ENCODE data around the gene RPL12.

RPL12 gene

GRCh38 chr9:127457191-127457878 is 6.1 kb upstream of the RPL12 start:
- POLR2A ChIA-PET, result interaction anchor here (0.9 kb wide), 1 partner anchor 9 kb away, joined by 10 read pairs; no protein-coding TSS in a partner anchor

GRCh38 chr9:127455324-127455992 is 4.3 kb upstream of the RPL12 start:
- no peaks in the 10 kb centered on the region for H3K27me3 ChIP-seq (replicated peaks in 2 of 5; ENCODE audit: control insufficient read depth in 4 of 5, insufficient read depth in 5 of 5, low read length in 4 of 5)
- ChIA-PET CTCF (interaction anchor here (0.6 to 1.6 kb wide), 14 partner anchors 9 to 256 kb away, joined by 3 to 5 read pairs (median 3); no protein-coding TSS in a partner anchor), POLR2A (interaction anchor here (0.6 kb wide), 1 partner anchor 12 kb away, joined by 3 read pairs; no protein-coding TSS in a partner anchor)
- 25% methylated on average over 4 of the region's 6 CpGs for whole genome bisulfite sequencing (ENCODE audit: insufficient coverage)
- peaks cover 0 to 35% (median 16%) of the 10 kb centered on the region in 4 experiments for H3K36me3 ChIP-seq (ENCODE audit: control insufficient read depth in 4 of 4, insufficient read depth in 4 of 4, low read length in 3 of 4)
- peak; percentile 72 to 92 (median 87) for DNase-seq
- no peaks in the 10 kb centered on the region for H3K9me3 ChIP-seq (ENCODE audit: control extremely low read depth in 1 of 5, control insufficient read depth in 4 of 5, insufficient read depth in 2 of 5, low read depth in 1 of 5, low read length in 4 of 5)
- H3K4me1 ChIP-seq (ENCODE audit: control extremely low read depth in 1 of 4, control insufficient read depth in 4 of 4, insufficient read depth in 4 of 4, low read length in 3 of 4), result peaks cover 0 to 34% (median 24%) of the 10 kb centered on the region in 4 experiments
- H3K27ac ChIP-seq (ENCODE audit: insufficient read depth in 1 of 2, low read depth in 1 of 2, low read length in 2 of 2, poor library complexity in 1 of 2, severe bottlenecking in 2 of 2), result peak overlapping the region in 1 of 2 experiments; percentile 41
- H3K4me3 ChIP-seq (ENCODE audit: control insufficient read depth in 1 of 7, extremely low read depth in 1 of 7, insufficient read depth in 4 of 7, low read depth in 2 of 7, low read length in 6 of 7), result peak overlapping the region in 3 of 7 experiments; percentile 2 to 37 (median 34)

More at GRCh38 chr9:127457191-127457878, 6.1 kb upstream of the RPL12 start:
- CTCF ChIA-PET, result no interaction called here
- Histone ChIP-seq H3K9me3 (ENCODE audit: control extremely low read depth in 1 of 5, control insufficient read depth in 4 of 5, insufficient read depth in 2 of 5, low read depth in 1 of 5, low read length in 4 of 5) (no peaks in the 10 kb centered on the region), H3K4me1 (ENCODE audit: control extremely low read depth in 1 of 4, control insufficient read depth in 4 of 4, insufficient read depth in 4 of 4, low read length in 3 of 4) (peaks cover 0 to 24% (median 16%) of the 10 kb centered on the region in 4 experiments), H3K27me3 (replicated peaks in 2 of 5; ENCODE audit: control insufficient read depth in 4 of 5, insufficient read depth in 5 of 5, low read length in 4 of 5) (no peaks in the 10 kb centered on the region), H3K36me3 (ENCODE audit: control insufficient read depth in 4 of 4, insufficient read depth in 4 of 4, low read length in 3 of 4) (peaks cover 4 to 48% (median 29%) of the 10 kb centered on the region in 4 experiments), H3K27ac (ENCODE audit: insufficient read depth in 1 of 2, low read depth in 1 of 2, low read length in 2 of 2, poor library complexity in 1 of 2, severe bottlenecking in 2 of 2) (no peak overlapping the region), H3K4me3 (ENCODE audit: control insufficient read depth in 1 of 7, extremely low read depth in 1 of 7, insufficient read depth in 4 of 7, low read depth in 2 of 7, low read length in 6 of 7) (no peak overlapping the region)
- DNase-seq, result no peak
- 98% methylated on average over 16 of the region's 17 CpGs for WGBS (ENCODE audit: insufficient coverage)

- Histone ChIP-seq H3K27me3 (replicated peaks in 2 of 5; ENCODE audit: control insufficient read depth in 4 of 5, insufficient read depth in 5 of 5, low read length in 4 of 5) (no peaks in the 10 kb centered on the region), H3K9me3 (ENCODE audit: control extremely low read depth in 1 of 5, control insufficient read depth in 4 of 5, insufficient read depth in 2 of 5, low read depth in 1 of 5, low read length in 4 of 5) (no peaks in the 10 kb centered on the region), H3K36me3 (ENCODE audit: control insufficient read depth in 4 of 4, insufficient read depth in 4 of 4, low read length in 3 of 4) (peaks cover 4 to 54% (median 23%) of the 10 kb centered on the region in 4 experiments), H3K4me3 (ENCODE audit: control insufficient read depth in 1 of 7, extremely low read depth in 1 of 7, insufficient read depth in 4 of 7, low read depth in 2 of 7, low read length in 6 of 7) (peak overlapping the region in 5 of 7 experiments; percentile 87 to 99 (median 95)), H3K27ac (ENCODE audit: insufficient read depth in 1 of 2, low read depth in 1 of 2, low read length in 2 of 2, poor library complexity in 1 of 2, severe bottlenecking in 2 of 2) (no peak overlapping the region), H3K4me1 (ENCODE audit: control extremely low read depth in 1 of 4, control insufficient read depth in 4 of 4, insufficient read depth in 4 of 4, low read length in 3 of 4) (peaks cover 13 to 58% (median 42%) of the 10 kb centered on the region in 4 experiments)
- POLR2A ChIA-PET, result no interaction called here
- CTCF ChIA-PET, result no interaction called here
- no peak for DNase-seq
- 86% methylated on average over 1 of the region's 4 CpGs for WGBS (ENCODE audit: insufficient coverage)
Measured at GRCh38 chr9:127452691-127453090, 1.5 kb upstream of the RPL12 start.

- DNase-seq, result peak in 2 of 3 donors; percentile 54 to 59
- Histone ChIP-seq H3K4me1 (ENCODE audit: control extremely low read depth in 1 of 4, control insufficient read depth in 4 of 4, insufficient read depth in 4 of 4, low read length in 3 of 4) (peaks cover 13 to 58% (median 42%) of the 10 kb centered on the region in 4 experiments), H3K27ac (ENCODE audit: insufficient read depth in 1 of 2, low read depth in 1 of 2, low read length in 2 of 2, poor library complexity in 1 of 2, severe bottlenecking in 2 of 2) (peak overlapping the region; percentile 84 to 92), H3K9me3 (ENCODE audit: control extremely low read depth in 1 of 5, control insufficient read depth in 4 of 5, insufficient read depth in 2 of 5, low read depth in 1 of 5, low read length in 4 of 5) (no peaks in the 10 kb centered on the region), H3K27me3 (replicated peaks in 2 of 5; ENCODE audit: control insufficient read depth in 4 of 5, insufficient read depth in 5 of 5, low read length in 4 of 5) (no peaks in the 10 kb centered on the region), H3K36me3 (ENCODE audit: control insufficient read depth in 4 of 4, insufficient read depth in 4 of 4, low read length in 3 of 4) (peaks cover 4 to 54% (median 26%) of the 10 kb centered on the region in 4 experiments), H3K4me3 (ENCODE audit: control insufficient read depth in 1 of 7, extremely low read depth in 1 of 7, insufficient read depth in 4 of 7, low read depth in 2 of 7, low read length in 6 of 7) (peak overlapping the region; percentile 85 to 99 (median 92))
- WGBS (ENCODE audit: insufficient coverage), result 17% methylated on average over 20 of the region's 29 CpGs
- CTCF ChIA-PET, result no interaction called here
- POLR2A ChIA-PET, result interaction anchor here (0.6 to 3.0 kb wide), 4 partner anchors 15 to 207 kb away, joined by 4 to 14 read pairs (median 5); partner anchors contain the start of gene ZNF79
Measured at GRCh38 chr9:127451858-127452656, 851 bp upstream of the RPL12 start.

DNA sequence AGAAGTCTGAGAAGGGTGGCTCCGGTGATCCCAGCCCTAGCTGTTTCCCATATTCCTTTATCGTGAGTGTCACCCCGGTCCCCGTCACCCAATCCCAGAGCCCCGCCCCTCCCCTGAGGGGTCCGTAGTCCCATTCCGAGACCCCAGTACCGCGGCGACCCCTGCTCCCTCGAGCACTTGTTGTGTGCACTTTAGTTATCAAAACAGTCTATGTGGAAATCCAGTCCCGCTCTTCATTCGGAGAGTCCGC is 327 bp upstream of the RPL12 start:
- Histone ChIP-seq H3K4me1 (ENCODE audit: control extremely low read depth in 1 of 4, control insufficient read depth in 4 of 4, insufficient read depth in 4 of 4, low read length in 3 of 4) (peaks cover 13 to 58% (median 42%) of the 10 kb centered on the region in 4 experiments), H3K4me3 (ENCODE audit: control insufficient read depth in 1 of 7, extremely low read depth in 1 of 7, insufficient read depth in 4 of 7, low read depth in 2 of 7, low read length in 6 of 7) (peak overlapping the region; percentile 85 to 99 (median 92)), H3K9me3 (ENCODE audit: control extremely low read depth in 1 of 5, control insufficient read depth in 4 of 5, insufficient read depth in 2 of 5, low read depth in 1 of 5, low read length in 4 of 5) (no peaks in the 10 kb centered on the region), H3K27me3 (replicated peaks in 2 of 5; ENCODE audit: control insufficient read depth in 4 of 5, insufficient read depth in 5 of 5, low read length in 4 of 5) (no peaks in the 10 kb centered on the region), H3K27ac (ENCODE audit: insufficient read depth in 1 of 2, low read depth in 1 of 2, low read length in 2 of 2, poor library complexity in 1 of 2, severe bottlenecking in 2 of 2) (peak overlapping the region; percentile 84 to 92), H3K36me3 (ENCODE audit: control insufficient read depth in 4 of 4, insufficient read depth in 4 of 4, low read length in 3 of 4) (peaks cover 4 to 54% (median 29%) of the 10 kb centered on the region in 4 experiments)
- ChIA-PET CTCF (interaction anchor here (1.4 kb wide), 1 partner anchor 29 kb away, joined by 3 read pairs; no protein-coding TSS in a partner anchor), POLR2A (interaction anchor here (0.6 to 3.0 kb wide), 5 partner anchors 14 to 246 kb away, joined by 4 to 14 read pairs (median 5); partner anchors contain the start of gene ZNF79)
- WGBS (ENCODE audit: insufficient coverage), result 0% methylated on average over 12 of the region's 14 CpGs
- peak in 1 of 3 donors; percentile 43 for DNase-seq

GRCh38 chr9:127450243-127450760 is 904 bp downstream of the RPL12 start:
- Histone ChIP-seq H3K4me1 (ENCODE audit: control extremely low read depth in 1 of 4, control insufficient read depth in 4 of 4, insufficient read depth in 4 of 4, low read length in 3 of 4) (peaks cover 13 to 50% (median 34%) of the 10 kb centered on the region in 4 experiments), H3K27ac (ENCODE audit: insufficient read depth in 1 of 2, low read depth in 1 of 2, low read length in 2 of 2, poor library complexity in 1 of 2, severe bottlenecking in 2 of 2) (peak overlapping the region; percentile 84 to 92), H3K27me3 (replicated peaks in 2 of 5; ENCODE audit: control insufficient read depth in 4 of 5, insufficient read depth in 5 of 5, low read length in 4 of 5) (no peaks in the 10 kb centered on the region), H3K4me3 (ENCODE audit: control insufficient read depth in 1 of 7, extremely low read depth in 1 of 7, insufficient read depth in 4 of 7, low read depth in 2 of 7, low read length in 6 of 7) (peak overlapping the region; percentile 85 to 99 (median 92)), H3K36me3 (ENCODE audit: control insufficient read depth in 4 of 4, insufficient read depth in 4 of 4, low read length in 3 of 4) (peaks cover 4 to 67% (median 40%) of the 10 kb centered on the region in 4 experiments), H3K9me3 (ENCODE audit: control extremely low read depth in 1 of 5, control insufficient read depth in 4 of 5, insufficient read depth in 2 of 5, low read depth in 1 of 5, low read length in 4 of 5) (peaks cover 0 to 3% (median 0%) of the 10 kb centered on the region in 5 experiments)
- DNase-seq, result peak in 2 of 3 donors; percentile 39 to 60
- 4% methylated on average over 11 of the region's 14 CpGs for WGBS (ENCODE audit: insufficient coverage)
- POLR2A ChIA-PET, result interaction anchor here (0.6 to 3.0 kb wide), 7 partner anchors 10 to 294 kb away, joined by 3 to 14 read pairs (median 5); partner anchors contain the start of genes SLC2A8 and ZNF79
- CTCF ChIA-PET, result interaction anchor here (0.6 to 1.4 kb wide), 4 partner anchors 15 to 477 kb away, joined by 3 to 4 read pairs (median 3); no protein-coding TSS in a partner anchor
